ENCODE data around the gene HIRIP3.

- TF ChIP-seq CTCF (IDR thresholded peaks at IDR 0.05): no peak
- no peak for TF ChIP-seq EZH2phosphoT487 (IDR thresholded peaks at IDR 0.05)
- no peak for TF ChIP-seq EZH2 (IDR thresholded peaks at IDR 0.05)
These were observed 7.9 kb downstream of the HIRIP3 start for GRCh38 chr16:29987371-29988085.
